ENCODE measurements around the gene MRPS11.

DNA sequence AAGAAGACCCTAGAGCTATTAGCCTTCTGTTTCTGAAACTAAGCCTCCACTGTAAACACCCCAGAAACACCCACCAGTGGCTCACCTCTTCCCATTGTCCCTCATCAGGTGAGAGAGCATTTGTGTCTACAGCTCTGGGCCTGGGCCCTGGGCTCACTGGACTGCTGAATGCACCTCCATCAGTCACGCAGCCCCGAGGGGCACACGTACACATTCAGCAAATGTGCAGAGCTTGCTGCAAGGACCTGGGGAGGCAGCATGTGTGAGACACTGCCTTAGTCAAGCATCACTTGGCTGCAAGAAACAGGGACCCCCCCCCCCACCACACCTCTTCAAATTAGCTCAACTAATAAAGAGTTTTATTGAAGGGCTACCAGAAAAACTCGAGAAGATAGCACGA, 29.3 kb upstream of the MRPS11 start:
- TF ChIP-seq CTCF (IDR thresholded peaks at IDR 0.05): no peak
- TF ChIP-seq POLR2A (IDR thresholded peaks at IDR 0.05): no peak

All from stomach (tissue), 4 donors.